ENCODE results near the gene GFPT1.

GFPT1 gene

DNA sequence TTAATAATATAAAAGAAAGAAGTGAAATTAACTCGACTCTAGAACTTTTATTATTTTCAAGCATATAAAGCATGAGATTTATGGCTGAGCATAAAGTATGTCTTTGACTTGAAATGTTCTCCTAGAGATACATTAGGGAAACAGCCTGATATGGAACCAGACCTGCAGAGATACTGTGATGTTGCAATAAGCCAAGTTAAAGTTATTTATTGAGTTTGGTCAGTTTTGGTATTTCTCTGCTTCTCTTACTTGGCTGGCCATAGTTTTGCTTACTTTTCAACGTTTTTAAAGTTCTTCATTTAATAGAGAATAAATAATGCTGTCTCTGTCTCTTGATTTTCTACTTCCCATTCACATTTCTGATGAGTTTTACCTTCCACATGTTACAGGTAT is 76.0 kb downstream of the GFPT1 start:
- no peak for FAIRE-seq

- no peak for FAIRE-seq
Observed at GRCh38 chr2:69310111-69311023, 76.7 kb downstream of the GFPT1 start.

- FAIRE-seq = no peak
Observed at GRCh38 chr2:69309351-69310110, 77.5 kb downstream of the GFPT1 start.

DNA sequence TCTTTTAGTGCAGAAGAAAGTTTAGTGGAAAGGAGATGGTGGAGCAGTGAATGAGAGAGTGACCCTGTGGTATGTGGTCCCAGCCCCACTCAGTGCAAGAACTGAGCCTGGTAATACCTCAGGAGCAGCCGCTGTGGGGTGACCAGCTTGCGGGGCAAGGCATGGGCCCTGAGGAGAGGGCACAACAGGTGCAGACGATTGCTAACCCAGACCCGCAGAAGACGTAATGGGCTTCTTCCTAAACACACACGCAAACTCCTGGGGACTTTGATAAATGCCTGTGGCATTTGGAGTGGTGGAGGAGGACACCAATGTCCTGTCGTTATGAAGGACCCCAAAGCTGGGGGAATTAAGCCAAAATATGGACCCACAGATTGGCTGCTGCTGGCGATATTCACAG is 78.7 kb downstream of the GFPT1 start:
- no peak for FAIRE-seq

DNA sequence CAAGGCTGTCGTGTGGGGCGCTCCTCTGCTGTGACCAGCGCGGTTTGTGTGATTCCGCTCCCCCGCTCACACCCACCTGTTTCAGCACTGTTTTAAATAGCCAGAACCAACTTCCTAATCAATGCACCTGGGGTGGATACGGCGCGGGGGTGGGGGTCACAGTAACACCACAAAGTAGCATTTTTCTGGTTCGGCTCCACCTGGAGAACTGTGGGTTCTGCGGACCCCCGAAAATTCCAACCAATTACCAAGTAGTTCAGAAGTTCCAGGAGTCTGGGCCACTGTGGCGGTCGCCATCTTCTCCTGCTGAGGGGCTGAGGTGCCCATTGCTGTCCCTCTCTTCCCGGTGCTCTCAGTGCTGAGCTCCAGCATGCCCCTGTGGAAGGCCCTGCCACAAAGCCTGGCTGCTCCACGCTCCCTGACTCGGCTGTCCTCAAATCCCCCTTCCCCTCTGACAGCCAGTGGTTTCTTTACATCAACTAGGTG is 79.4 kb downstream of the GFPT1 start:
- no peak for FAIRE-seq

GRCh38 chr2:69306822-69307578 is 80.0 kb downstream of the GFPT1 start:
- no peak for FAIRE-seq

DNA sequence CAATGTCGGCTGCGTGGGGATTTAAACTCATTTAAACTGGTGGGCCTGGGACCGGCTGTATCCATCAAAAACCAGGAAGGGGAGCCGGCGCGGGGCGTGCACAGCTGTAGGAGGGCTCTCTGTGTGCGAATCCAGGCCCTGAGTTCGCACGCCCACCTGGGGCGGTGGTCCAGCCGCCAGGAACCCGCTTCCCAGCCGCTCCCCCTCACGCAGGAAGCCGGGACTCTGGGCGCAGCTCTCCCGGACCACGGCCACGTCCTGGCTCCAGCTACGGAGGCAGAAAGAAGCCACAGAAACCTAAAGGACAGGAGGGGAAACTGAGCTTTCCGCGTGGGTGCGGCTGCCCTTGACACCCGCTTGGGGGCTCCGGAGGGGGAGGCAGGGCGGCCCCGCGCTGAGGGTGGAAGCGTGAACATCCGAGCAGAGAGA is 80.6 kb downstream of the GFPT1 start:
- FAIRE-seq = no peak

- FAIRE-seq = no peak
Observed at GRCh38 chr2:69305712-69306392, 81.2 kb downstream of the GFPT1 start.

- FAIRE-seq = no peak
Observed at GRCh38 chr2:69305166-69305565, 81.9 kb downstream of the GFPT1 start.

DNA sequence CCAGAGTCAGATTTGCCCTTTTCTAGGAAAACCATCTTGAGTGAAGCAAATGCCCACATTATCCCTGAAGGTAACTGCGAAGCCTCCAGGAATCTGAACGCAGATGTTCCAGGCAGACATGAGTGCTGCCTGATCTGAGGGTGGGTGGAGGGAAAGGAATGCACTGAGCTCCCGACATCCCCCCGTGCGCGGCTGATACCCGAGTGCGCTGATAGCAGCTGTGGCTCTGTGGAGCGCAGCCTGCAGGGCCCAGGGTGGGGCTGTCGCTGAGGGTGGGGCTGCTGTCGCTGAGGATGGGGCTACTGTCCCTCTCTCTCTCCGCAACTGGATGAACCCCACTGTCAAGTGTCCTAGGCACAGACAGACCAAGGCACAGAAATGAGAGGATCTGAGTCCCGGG is 82.4 kb downstream of the GFPT1 start:
- no peak for FAIRE-seq

DNA sequence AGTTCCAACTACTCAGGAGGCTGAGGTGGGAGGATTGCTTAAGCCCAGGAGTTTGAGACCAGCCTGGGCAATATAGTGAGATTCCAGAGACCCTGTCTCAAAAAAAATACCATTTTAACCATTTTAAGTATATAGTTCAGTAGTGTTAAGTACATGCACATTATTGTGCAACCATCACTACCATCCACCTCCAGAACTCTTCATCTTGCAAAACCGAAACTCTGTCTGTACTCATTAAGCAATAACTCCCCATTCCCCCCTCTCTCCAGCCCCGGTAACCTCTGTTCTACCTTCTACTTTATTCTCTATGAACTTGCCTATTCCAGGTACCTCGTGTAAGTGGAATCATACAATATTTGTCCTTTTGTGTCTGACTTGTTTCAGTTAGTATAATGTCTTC is 86.4 kb downstream of the GFPT1 start:
- FAIRE-seq = no peak

GRCh38 chr2:69299772-69300516 is 87.1 kb downstream of the GFPT1 start:
- no peak for FAIRE-seq

DNA sequence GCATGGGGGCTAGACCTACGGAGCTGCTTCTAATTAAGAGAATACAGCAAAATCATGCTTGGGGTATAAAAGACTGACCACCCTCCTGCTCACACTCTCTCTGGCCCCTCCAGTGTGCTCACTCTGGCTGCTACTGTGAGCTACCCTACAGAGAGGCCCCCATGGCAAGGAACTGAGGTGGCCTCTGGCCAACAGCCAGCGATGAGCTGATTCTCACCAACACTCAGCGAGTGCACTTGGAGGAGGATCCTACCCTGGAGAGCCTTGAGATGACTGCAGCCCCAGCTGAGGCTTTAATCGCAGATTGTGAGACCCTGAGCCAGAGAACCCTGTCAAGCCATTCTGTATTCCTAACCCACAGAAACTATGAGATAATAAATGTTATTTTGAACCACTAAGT is 88.2 kb downstream of the GFPT1 start:
- FAIRE-seq = no peak

DNA sequence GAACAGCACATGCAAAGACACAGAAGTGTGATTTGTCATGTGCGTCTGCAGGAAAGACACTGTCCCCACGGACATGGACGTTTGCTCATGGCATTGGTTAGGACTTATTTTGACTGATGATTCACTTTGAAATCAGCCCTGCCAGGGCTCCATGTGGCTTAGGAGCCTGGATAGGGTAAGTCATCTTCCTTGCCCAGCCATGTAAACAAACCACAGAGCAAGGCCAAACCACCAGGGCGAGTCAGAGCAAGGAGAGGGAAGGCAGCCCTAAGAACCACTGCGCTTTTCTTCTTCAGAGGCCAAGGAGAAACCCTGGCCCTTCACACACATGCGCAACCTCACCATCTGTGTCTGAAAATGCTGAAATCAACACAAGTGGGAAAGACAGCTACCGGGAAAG is 88.8 kb downstream of the GFPT1 start:
- FAIRE-seq = no peak

DNA sequence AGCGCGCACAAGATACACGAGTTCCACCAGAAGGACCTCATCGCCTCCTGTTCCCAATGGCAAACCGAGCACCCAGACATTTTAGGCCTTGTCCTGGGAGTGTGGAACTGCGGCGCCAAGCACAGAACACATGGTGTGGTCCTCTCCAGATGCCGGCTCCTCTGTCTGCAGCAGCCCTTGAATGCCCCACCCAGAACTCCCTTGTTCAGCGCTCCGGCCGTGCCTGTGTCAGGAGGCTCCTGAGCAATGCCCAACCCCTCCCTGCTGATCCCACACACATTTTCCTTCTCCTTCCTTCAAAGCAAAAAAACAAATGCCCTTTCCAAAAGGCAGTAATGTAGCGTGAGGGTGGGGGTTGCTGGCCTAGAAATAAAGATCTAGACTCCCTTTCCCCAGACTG is 89.8 kb downstream of the GFPT1 start:
- no peak for FAIRE-seq

DNA sequence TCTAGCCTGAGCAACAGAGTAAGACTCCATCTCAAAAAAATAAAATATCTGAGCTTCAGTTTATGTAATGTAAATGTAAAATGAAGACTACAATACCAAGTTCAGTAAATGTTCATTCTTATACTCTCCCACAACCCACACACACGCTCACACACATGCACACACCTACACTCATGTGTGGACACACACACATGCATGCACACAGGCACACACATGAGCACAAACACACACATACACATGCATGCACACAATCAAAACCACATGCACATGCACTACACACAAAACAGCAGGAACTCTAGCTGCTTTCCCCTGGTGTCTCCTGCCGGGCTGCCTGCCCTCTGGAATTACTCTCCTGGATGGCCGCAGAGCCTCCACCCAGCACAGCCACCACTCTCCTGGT is 90.6 kb downstream of the GFPT1 start:
- no peak for FAIRE-seq

DNA sequence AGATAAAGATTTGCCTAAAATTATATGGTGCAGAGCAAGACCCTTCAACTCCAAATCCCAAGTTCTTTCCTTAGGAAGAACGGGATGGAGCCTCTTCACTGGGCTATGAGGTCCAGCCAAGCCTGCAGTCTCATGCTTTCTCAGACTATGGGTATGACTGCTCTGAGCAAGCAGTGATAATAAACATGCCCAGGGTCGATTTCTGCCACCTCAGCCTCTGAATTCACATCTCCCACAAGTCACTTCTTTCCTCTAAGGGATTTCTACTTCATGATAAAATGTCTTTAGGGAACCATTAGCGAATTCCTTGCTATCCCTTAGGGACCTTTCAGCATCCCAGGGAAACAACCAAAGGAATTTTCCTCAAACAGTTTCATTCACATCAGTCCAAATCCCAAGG is 94.8 kb downstream of the GFPT1 start:
- FAIRE-seq = no peak

DNA sequence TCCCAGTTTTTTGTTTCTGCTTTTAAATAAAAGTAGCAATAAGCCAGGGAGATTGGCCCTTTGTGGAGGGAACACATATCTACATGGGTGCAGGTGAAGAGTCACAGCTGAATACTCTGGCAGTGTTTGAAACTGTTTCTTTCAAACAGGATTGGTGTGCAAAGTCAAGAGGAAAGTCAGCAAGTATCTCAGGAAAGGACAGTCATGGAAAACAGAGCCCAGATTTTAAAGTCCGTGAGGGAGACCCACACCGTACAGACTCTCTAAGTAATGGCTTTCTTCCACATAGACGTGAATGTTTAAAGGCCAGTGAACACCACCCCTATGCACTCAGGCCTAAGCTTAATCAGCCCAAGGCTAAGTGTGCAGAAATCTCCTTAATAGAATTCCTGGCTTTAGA is 95.3 kb downstream of the GFPT1 start:
- FAIRE-seq = no peak

- no peak for FAIRE-seq
Observed at GRCh38 chr2:69291004-69291650, 95.9 kb downstream of the GFPT1 start.

GRCh38 chr2:69288429-69288828 is 98.6 kb downstream of the GFPT1 start:
- FAIRE-seq = no peak

DNA sequence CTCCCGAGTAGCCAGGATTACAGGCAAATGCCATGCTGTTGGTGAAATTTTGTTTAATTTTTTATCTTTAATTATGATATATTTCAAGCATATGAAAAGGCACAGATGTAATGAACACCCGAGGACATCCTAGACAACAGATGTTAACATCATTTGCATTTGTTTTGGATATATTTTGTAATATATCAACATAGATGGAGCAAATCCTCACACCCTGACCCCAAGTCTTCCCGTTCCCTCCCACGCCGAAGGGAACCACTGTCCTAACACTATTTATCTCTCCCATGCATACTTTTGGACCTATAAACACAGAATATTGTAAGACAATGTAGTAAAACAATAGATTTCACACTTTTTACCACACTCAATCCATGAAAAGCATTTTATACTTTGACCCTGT is 99.5 kb downstream of the GFPT1 start:
- FAIRE-seq = no peak

Measured in G401.6 (cell line).